Activated CD4-positive, alpha-beta T cell treated with anti-CD3 and anti-CD28 coated beads, Interleukin-10, Interleukin-2, amounts not matched to agents 100 ng/mL and 50 ng/mL, durations not matched to agents 16 hours and 8 hours (primary cell): ENCODE results near the gene CDYL.

Experiments
- DNase-seq: peaks from one replicate; pipeline ENCODE4 v3.0.0-alpha.2; 2020

Gene CDYL

GRCh38 chr6:4775494-4776130 lies 592 bp upstream of the CDYL start:
- DNase-seq, result peak; percentile 61

- DNase-seq, result peak; percentile 30
Measured at GRCh38 chr6:4776493-4777393, 539 bp downstream of the CDYL start.

- DNase-seq, result no peak
Measured at GRCh38 chr6:4777394-4777935, 1.3 kb downstream of the CDYL start.

GRCh38 chr6:4778086-4778485 lies 1.9 kb downstream of the CDYL start:
- peak; percentile 45 for DNase-seq

GRCh38 chr6:4780360-4780812 lies 4.2 kb downstream of the CDYL start:
- DNase-seq, result no peak

- peak; percentile 26 for DNase-seq
Measured at GRCh38 chr6:4781426-4781825, 5.2 kb downstream of the CDYL start.

GRCh38 chr6:4781967-4782575 lies 5.9 kb downstream of the CDYL start:
- no peak for DNase-seq

- DNase-seq, result no peak
Measured at GRCh38 chr6:4786996-4787395, 10.8 kb downstream of the CDYL start.

GRCh38 chr6:4788482-4788881 lies 12.3 kb downstream of the CDYL start:
- DNase-seq, result no peak

GRCh38 chr6:4788953-4789584 lies 12.9 kb downstream of the CDYL start:
- DNase-seq, result no peak

- DNase-seq, result peak; percentile 47
Measured at GRCh38 chr6:4790158-4790899, 14.1 kb downstream of the CDYL start.

GRCh38 chr6:4794140-4794707 lies 18.0 kb downstream of the CDYL start:
- no peak for DNase-seq

- DNase-seq, result peak; percentile 22
Measured at GRCh38 chr6:4797587-4797986, 21.4 kb downstream of the CDYL start.

GRCh38 chr6:4799912-4800311 lies 23.7 kb downstream of the CDYL start:
- DNase-seq, result no peak

GRCh38 chr6:4800662-4801061 lies 24.5 kb downstream of the CDYL start:
- no peak for DNase-seq

- DNase-seq, result peak; percentile 30
Measured at GRCh38 chr6:4801491-4802110, 25.4 kb downstream of the CDYL start.

GRCh38 chr6:4802312-4802935 lies 26.2 kb downstream of the CDYL start:
- no peak for DNase-seq

GRCh38 chr6:4803343-4803744 lies 27.1 kb downstream of the CDYL start:
- DNase-seq, result no peak

GRCh38 chr6:4804095-4804494 lies 27.9 kb downstream of the CDYL start:
- no peak for DNase-seq

- peak; percentile 22 for DNase-seq
Measured at GRCh38 chr6:4805553-4806336, 29.5 kb downstream of the CDYL start.
